ENCODE data around the gene TAS2R20. TPM values are rescaled to one million over a fixed set of nuclear protein-coding genes. Genes with fewer than 3 reads are reported as not detected.
A peak's percentile ranks its signal among the peaks of the same experiment; 100 is the strongest.

Gene TAS2R20
- total RNA-seq, 1 experiment from 2014 or later: 3.0 TPM

- intact Hi-C loops (cut with micrococcal nuclease; ENCODE audit: unreplicated experiment): no loop called here
- DNase-seq (ENCODE audit: low spot score): no peak
- BruUV-seq (replicated peaks): no TSS peak
- ChIA-PET CTCF (no interaction called here), POLR2A (ENCODE audit: low non-redundant PET) (no interaction called here)
- Histone ChIP-seq H3K36me3 (ENCODE audit: insufficient read depth, low read length, poor library complexity, severe bottlenecking) (no peaks in the 10 kb centered on the region), H3K9me3 (ENCODE audit: low read depth, low read length, poor library complexity, severe bottlenecking) (no peaks in the 10 kb centered on the region), H3K27ac (ENCODE audit: low read depth, low read length, poor library complexity, severe bottlenecking) (no peak within 1 kb of the TSS), H3K27me3 (replicated peaks; ENCODE audit: insufficient read depth, low read depth, low read length, poor library complexity) (no peaks in the 10 kb centered on the region), H3K4me1 (ENCODE audit: insufficient read depth, low read length, poor library complexity, severe bottlenecking) (no peaks in the 10 kb centered on the region), H3K4me3 (ENCODE audit: low read depth, low read length, poor library complexity, severe bottlenecking) (no peak within 1 kb of the TSS)
- TF ChIP-seq EZH2 (IDR thresholded peaks at IDR 0.05; ENCODE audit: borderline replicate concordance, low read depth, low read length, poor library complexity, severe bottlenecking): no peak
- TF ChIP-seq CTCF (conservative IDR thresholded peaks at IDR 0.05; ENCODE audit: low read depth, low read length): no peak
Measured at GRCh38 chr12:11031307-11031706, 33.2 kb upstream of the TAS2R20 start, which contains the start of gene TAS2R31. TSS of gene TAS2R31 (minus strand) at chr12:11031407. CDS start at chr12:11031335, 72 bp downstream.

- CTCF ChIA-PET: no interaction called here
- DNase-seq (ENCODE audit: low spot score): no peak
- TF ChIP-seq CTCF (conservative IDR thresholded peaks at IDR 0.05; ENCODE audit: low read depth, low read length) (0 out of 2 replicates have a peak, but pooled peaks have one; percentile 16), EZH2 (IDR thresholded peaks at IDR 0.05; ENCODE audit: borderline replicate concordance, low read depth, low read length, poor library complexity, severe bottlenecking) (no peak)
Measured at GRCh38 chr12:11026118-11026517, 28.0 kb upstream of the TAS2R20 start.

GRCh38 chr12:11023387-11023786 lies 25.3 kb upstream of the TAS2R20 start:
- DNase-seq (ENCODE audit: low spot score): no peak
- CTCF ChIA-PET: no interaction called here

More at GRCh38 chr12:11026118-11026517, 28.0 kb upstream of the TAS2R20 start:
- Histone ChIP-seq H3K4me1 (ENCODE audit: insufficient read depth, low read length, poor library complexity, severe bottlenecking) (no peaks in the 10 kb centered on the region), H3K9me3 (ENCODE audit: low read depth, low read length, poor library complexity, severe bottlenecking) (no peaks in the 10 kb centered on the region), H3K36me3 (ENCODE audit: insufficient read depth, low read length, poor library complexity, severe bottlenecking) (no peaks in the 10 kb centered on the region), H3K4me3 (ENCODE audit: low read depth, low read length, poor library complexity, severe bottlenecking) (no peak overlapping the region), H3K27me3 (replicated peaks; ENCODE audit: insufficient read depth, low read depth, low read length, poor library complexity) (no peaks in the 10 kb centered on the region), H3K27ac (ENCODE audit: low read depth, low read length, poor library complexity, severe bottlenecking) (no peak overlapping the region)
- no TSS peak for BruUV-seq (replicated peaks)
- POLR2A ChIA-PET (ENCODE audit: low non-redundant PET): no interaction called here
- intact Hi-C loops (cut with micrococcal nuclease; ENCODE audit: unreplicated experiment): no loop called here

More at GRCh38 chr12:11023387-11023786, 25.3 kb upstream of the TAS2R20 start:
- no peak for TF ChIP-seq CTCF (conservative IDR thresholded peaks at IDR 0.05; ENCODE audit: low read depth, low read length)
- no peak for TF ChIP-seq EZH2 (IDR thresholded peaks at IDR 0.05; ENCODE audit: borderline replicate concordance, low read depth, low read length, poor library complexity, severe bottlenecking)
- no TSS peak for BruUV-seq (replicated peaks)
- no peaks in the 10 kb centered on the region for H3K4me1 ChIP-seq (ENCODE audit: insufficient read depth, low read length, poor library complexity, severe bottlenecking)
- H3K4me3 ChIP-seq (ENCODE audit: low read depth, low read length, poor library complexity, severe bottlenecking): no peak overlapping the region
- intact Hi-C loops (cut with micrococcal nuclease; ENCODE audit: unreplicated experiment): no loop called here
- H3K27ac ChIP-seq (ENCODE audit: low read depth, low read length, poor library complexity, severe bottlenecking): no peak overlapping the region
- no peaks in the 10 kb centered on the region for H3K36me3 ChIP-seq (ENCODE audit: insufficient read depth, low read length, poor library complexity, severe bottlenecking)
- no peaks in the 10 kb centered on the region for H3K9me3 ChIP-seq (ENCODE audit: low read depth, low read length, poor library complexity, severe bottlenecking)
- no peaks in the 10 kb centered on the region for H3K27me3 ChIP-seq (replicated peaks; ENCODE audit: insufficient read depth, low read depth, low read length, poor library complexity)
- POLR2A ChIA-PET (ENCODE audit: low non-redundant PET): no interaction called here
